Choroid plexus epithelial cell (primary cell): ENCODE results near the gene KCNJ12.

ENCODE experiments used
- DNase-seq: peaks from one replicate; pipeline ENCODE4 v3.0.0-alpha.2; 2010; ENCODE audit warnings: low read depth
- H3K4me3 ChIP-seq: 2 replicates; pipeline ENCODE4 v1.5.1; 2011; ENCODE audit warnings: low read depth, mild to moderate bottlenecking, control low read depth, low read length, moderate library complexity
- TF ChIP-seq, protein P1 (sequence below): conservative IDR thresholded peaks from 2 replicates; pipeline ENCODE4 v1.5.1; 2011; ENCODE audit warnings: low read depth, mild to moderate bottlenecking, control low read depth, inconsistent platforms, low read length, moderate library complexity

Gene KCNJ12

DNA sequence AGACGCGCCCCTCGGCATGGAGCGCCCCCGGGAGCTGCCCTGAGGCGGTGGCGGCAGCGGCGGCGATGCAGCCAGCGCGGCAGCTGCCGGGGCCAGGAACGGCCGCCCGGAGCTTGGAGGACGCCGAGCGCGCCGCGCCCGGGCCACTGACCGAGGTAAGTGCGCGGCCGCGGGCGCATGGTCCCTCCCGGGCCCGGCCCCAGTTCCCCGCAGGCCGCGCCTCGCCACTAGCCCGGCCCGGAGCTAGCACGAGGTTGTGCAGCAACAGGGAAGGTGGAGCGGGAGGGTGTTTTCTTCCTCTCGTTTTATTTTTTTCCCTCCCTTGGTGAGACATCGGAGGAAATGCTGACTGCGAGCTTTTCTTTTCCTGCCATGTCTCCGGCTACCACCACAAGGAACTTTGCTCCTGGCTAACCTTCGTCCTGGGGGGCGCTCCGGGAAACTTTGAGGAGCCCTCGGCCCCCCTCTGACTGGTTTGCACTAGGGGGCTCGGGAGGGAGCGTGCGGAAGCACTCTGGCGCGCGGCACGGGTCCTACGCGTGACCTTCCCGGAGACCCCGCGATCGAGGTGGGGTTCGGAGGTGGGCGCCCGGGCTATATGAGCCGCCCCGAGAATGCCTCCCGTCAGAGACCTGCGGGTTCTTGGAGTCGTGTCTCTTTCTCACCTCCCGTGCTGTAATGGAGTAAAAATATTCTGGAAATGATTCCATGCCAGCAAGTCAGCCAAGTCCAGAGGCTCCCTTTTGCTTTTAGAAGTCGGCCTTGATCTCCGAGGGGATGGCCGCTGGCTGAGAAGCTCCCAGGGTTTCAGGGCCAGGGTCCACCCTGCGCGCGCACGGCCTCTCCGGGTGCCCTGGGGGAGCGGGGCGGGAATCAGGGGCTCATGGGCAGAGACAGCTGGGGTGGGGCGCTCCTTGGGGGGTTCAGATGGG is 868 bp downstream of the KCNJ12 start:
- H3K4me3 ChIP-seq = peak overlapping the region; percentile 44
- DNase-seq = peak; percentile 49
- TF ChIP-seq, protein P1, sequence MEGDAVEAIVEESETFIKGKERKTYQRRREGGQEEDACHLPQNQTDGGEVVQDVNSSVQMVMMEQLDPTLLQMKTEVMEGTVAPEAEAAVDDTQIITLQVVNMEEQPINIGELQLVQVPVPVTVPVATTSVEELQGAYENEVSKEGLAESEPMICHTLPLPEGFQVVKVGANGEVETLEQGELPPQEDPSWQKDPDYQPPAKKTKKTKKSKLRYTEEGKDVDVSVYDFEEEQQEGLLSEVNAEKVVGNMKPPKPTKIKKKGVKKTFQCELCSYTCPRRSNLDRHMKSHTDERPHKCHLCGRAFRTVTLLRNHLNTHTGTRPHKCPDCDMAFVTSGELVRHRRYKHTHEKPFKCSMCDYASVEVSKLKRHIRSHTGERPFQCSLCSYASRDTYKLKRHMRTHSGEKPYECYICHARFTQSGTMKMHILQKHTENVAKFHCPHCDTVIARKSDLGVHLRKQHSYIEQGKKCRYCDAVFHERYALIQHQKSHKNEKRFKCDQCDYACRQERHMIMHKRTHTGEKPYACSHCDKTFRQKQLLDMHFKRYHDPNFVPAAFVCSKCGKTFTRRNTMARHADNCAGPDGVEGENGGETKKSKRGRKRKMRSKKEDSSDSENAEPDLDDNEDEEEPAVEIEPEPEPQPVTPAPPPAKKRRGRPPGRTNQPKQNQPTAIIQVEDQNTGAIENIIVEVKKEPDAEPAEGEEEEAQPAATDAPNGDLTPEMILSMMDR = no peak

DNA sequence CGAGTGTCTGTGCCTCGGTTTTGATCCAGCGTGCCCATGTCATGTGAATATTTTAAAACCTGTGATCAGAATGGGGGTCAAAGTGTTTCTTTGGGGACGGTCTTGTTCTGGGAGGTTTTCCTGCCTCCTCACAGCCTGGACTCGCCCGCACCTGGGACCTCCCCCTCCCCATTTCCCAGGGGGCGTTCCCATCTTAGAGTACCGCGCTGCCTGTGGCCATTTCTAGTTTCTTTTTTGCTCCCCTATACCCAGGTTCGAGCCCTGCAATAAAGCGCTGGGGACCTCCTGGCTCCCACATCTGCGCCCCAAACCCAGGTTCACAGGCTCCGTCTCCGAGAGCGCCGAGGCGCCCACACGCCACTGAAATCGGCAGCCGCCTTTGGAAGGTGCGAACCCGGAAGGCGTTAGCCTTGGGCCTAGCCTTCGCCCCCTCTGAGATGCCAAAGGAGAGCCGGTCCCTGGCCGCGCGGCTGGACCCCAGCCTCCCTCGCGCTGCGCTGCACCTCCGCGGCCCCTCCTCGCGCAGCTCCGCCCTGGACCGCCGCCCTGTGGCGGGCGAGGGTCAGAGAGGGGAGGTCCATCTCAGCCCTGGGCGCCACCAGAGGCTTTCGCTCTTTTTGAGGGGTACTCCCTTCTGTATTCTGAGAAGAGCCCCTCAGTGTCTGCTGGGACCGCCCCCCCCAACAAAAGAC is 1.7 kb downstream of the KCNJ12 start:
- peak overlapping the region; percentile 44 for H3K4me3 ChIP-seq
- TF ChIP-seq, protein P1 = no peak
- no peak for DNase-seq

- TF ChIP-seq, protein P1 = no peak
- no peak for DNase-seq
- no peak overlapping the region for H3K4me3 ChIP-seq
Measured at GRCh38 chr17:21378553-21378952, 2.4 kb downstream of the KCNJ12 start.

- TF ChIP-seq, protein P1 = no peak
- no peak for DNase-seq
- H3K4me3 ChIP-seq = no peak overlapping the region
Measured at GRCh38 chr17:21379080-21379711, 3.0 kb downstream of the KCNJ12 start.

- TF ChIP-seq, protein P1 = no peak
- no peak overlapping the region for H3K4me3 ChIP-seq
- no peak for DNase-seq
Measured at GRCh38 chr17:21380659-21381058, 4.5 kb downstream of the KCNJ12 start.

- TF ChIP-seq, protein P1 = no peak
- no peak overlapping the region for H3K4me3 ChIP-seq
- DNase-seq = no peak
Measured at GRCh38 chr17:21381076-21381706, 5.0 kb downstream of the KCNJ12 start.
